Chondrocyte (in vitro differentiated cells): ENCODE data around the gene DIS3L2. TPM values are rescaled to one million over a fixed set of nuclear protein-coding genes. Genes with fewer than 3 reads are reported as not detected.

ENCODE experiments used
- DNase-seq: peaks from one replicate; pipeline ENCODE4 v3.0.0; 2021; ENCODE audit warnings: mixed read lengths, low spot score
- H3K27ac Mint-ChIP-seq: one replicate; pipeline ENCODE4 v1.8.0; 2021; ENCODE audit warnings: mild to moderate bottlenecking, moderate library complexity, mixed read lengths; ENCODE audit not compliant: unreplicated experiment
- H3K27me3 Mint-ChIP-seq: 2 replicates; pipeline ENCODE4 v1.8.0; 2021; ENCODE audit warnings: low read depth, mixed read lengths
- H3K36me3 Mint-ChIP-seq: 2 replicates; pipeline ENCODE4 v1.8.0; 2021; ENCODE audit warnings: low read depth, mixed read lengths
- H3K4me1 Mint-ChIP-seq: 2 replicates; pipeline ENCODE4 v1.8.0; 2021; ENCODE audit warnings: low read depth, mild to moderate bottlenecking, mixed read lengths
- H3K4me3 Mint-ChIP-seq: one replicate; pipeline ENCODE4 v1.8.0; 2021; ENCODE audit warnings: mild to moderate bottlenecking, moderate library complexity, mixed read lengths; ENCODE audit not compliant: unreplicated experiment
- H3K9me3 Mint-ChIP-seq: 2 replicates; pipeline ENCODE4 v1.8.0; 2021; ENCODE audit warnings: low read depth, mixed read lengths
- CTCF ChIP-seq: fragments of 200-600 bp; sonication (generic); IDR thresholded peaks from 2 replicates; pipeline ENCODE4 v1.5.0; 2021; ENCODE audit warnings: antibody characterized with exemption, mild to moderate bottlenecking, moderate library complexity
- total RNA-seq: library from RNA; stranded (reverse); gene quantifications from 3 replicates; pipeline ENCODE4 v1.2.1, GENCODE V29; 2021

The DIS3L2 gene
- total RNA-seq, 1 donor from 2014 or later: 17.5 TPM

GRCh38 chr2:232026910-232027309 is 65.4 kb downstream of the DIS3L2 start:
- Mint-ChIP-seq H3K4me1 (peaks cover 15% of the 10 kb centered on the region), H3K36me3 (peaks cover 20% of the 10 kb centered on the region), H3K27ac (no peak overlapping the region), H3K27me3 (no peaks in the 10 kb centered on the region), H3K4me3 (no peak overlapping the region), H3K9me3 (no peaks in the 10 kb centered on the region)
- TF ChIP-seq CTCF: no peak
- DNase-seq: no peak

- Mint-ChIP-seq H3K27ac (no peak overlapping the region), H3K4me1 (peaks cover 15% of the 10 kb centered on the region), H3K27me3 (no peaks in the 10 kb centered on the region), H3K9me3 (peaks cover 2% of the 10 kb centered on the region), H3K4me3 (no peak overlapping the region), H3K36me3 (peaks cover 25% of the 10 kb centered on the region)
- no peak for DNase-seq
- no peak for TF ChIP-seq CTCF
Observed at GRCh38 chr2:232027530-232027929, 66.0 kb downstream of the DIS3L2 start.

- H3K27me3 Mint-ChIP-seq: no peaks in the 10 kb centered on the region
- peaks cover 15% of the 10 kb centered on the region for H3K4me1 Mint-ChIP-seq
- no peak for DNase-seq
- TF ChIP-seq CTCF: no peak
- no peak overlapping the region for H3K27ac Mint-ChIP-seq
- peaks cover 5% of the 10 kb centered on the region for H3K9me3 Mint-ChIP-seq
- H3K36me3 Mint-ChIP-seq: peaks cover 25% of the 10 kb centered on the region
- H3K4me3 Mint-ChIP-seq: no peak overlapping the region
Observed at GRCh38 chr2:232028071-232028470, 66.6 kb downstream of the DIS3L2 start.

GRCh38 chr2:232028631-232029030 is 67.1 kb downstream of the DIS3L2 start:
- Mint-ChIP-seq H3K9me3 (peaks cover 5% of the 10 kb centered on the region), H3K36me3 (peaks cover 24% of the 10 kb centered on the region), H3K27ac (no peak overlapping the region), H3K4me3 (no peak overlapping the region), H3K27me3 (no peaks in the 10 kb centered on the region), H3K4me1 (peaks cover 15% of the 10 kb centered on the region)
- TF ChIP-seq CTCF: no peak
- DNase-seq: no peak

- Mint-ChIP-seq H3K4me3 (no peak overlapping the region), H3K9me3 (peaks cover 12% of the 10 kb centered on the region), H3K36me3 (peaks cover 31% of the 10 kb centered on the region), H3K27me3 (no peaks in the 10 kb centered on the region), H3K27ac (no peak overlapping the region), H3K4me1 (peaks cover 15% of the 10 kb centered on the region)
- DNase-seq: no peak
- TF ChIP-seq CTCF: no peak
Observed at GRCh38 chr2:232029346-232029745, 67.8 kb downstream of the DIS3L2 start.
